ENCODE data around the gene MSX2.

MSX2 gene

GRCh38 chr5:174775081-174775480, 50.7 kb downstream of the MSX2 start:
- DNase-seq (ENCODE audit: low spot score) = no peak

- DNase-seq (ENCODE audit: low spot score) = no peak
These were observed 52.7 kb downstream of the MSX2 start for GRCh38 chr5:174777111-174777510.

DNA sequence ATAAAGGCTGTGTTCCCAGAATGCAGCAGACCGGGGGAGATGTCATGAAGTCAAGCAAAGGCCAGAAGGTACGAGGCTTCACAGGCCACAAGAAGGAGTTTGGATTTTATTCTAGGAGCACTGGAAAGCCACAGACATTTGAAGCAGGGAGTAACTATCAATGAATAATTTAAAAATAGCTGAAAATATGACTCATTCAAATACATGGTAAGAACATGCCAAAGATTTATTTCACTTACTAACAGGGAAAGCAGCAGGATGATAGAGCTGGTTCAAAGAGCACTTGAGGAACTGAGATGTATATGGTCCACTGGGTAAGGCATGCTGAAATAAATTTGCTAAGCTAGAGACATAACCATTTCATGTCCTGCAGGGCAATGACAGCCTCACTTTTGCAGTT, 53.2 kb downstream of the MSX2 start:
- no peak for DNase-seq (ENCODE audit: low spot score)
